ENCODE data around the gene AMIGO2. TPM values are rescaled to one million over a fixed set of nuclear protein-coding genes. Genes with fewer than 3 reads are reported as not detected.
A peak's percentile ranks its signal among the peaks of the same experiment; 100 is the strongest.

The AMIGO2 gene
- total RNA-seq, 1 donor from 2014 or later = 35.3 TPM

DNA sequence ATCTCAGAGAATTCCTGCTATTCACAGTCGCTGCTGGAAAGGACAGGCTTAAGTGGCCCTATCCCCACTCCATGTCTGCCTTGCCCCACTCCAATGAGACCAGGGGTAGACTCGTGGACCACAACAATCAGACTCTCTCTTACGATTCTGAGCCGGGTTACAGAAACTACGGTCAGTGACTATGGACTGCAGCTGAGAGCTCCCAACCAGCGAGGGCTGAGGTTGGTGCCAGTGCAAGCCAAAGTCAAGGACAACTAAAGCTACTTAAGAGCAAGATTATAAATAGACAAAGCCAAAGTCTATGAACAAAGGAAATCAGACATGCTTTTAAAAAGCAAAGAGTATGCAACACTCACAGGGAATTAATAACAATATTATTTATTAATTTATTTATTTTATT, 18.3 kb upstream of the AMIGO2 start:
- DNase-seq (ENCODE audit: extremely low read depth, low read depth, low spot score) = no peak

DNA sequence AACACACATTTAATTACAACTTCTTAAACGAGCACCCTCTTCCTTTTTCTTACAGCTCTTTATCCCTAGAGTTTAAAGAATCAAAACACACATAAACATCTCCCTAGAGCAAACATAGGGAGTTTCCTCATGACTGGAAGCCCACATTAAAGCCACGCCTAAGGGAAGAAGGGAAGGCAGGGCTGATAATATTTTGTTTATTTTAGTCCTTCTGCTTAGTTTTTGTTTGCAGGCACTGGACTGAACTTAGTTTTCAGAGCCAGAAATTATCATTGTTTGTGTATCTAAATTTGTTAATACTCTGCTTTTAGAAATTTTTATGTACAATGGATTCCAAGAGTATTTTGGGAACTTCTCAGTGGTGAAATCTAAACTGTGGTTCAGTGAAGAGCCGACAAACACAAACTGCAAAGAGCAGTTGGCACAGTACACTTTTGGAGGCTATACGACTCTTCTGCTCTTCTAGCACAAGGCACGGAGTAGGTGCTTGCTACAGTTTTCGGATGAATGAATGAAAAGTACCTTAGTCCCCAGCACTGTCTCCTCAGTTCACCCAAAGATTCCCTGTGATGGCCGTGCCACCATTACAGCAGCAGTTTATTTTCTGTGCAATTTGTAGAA, 17.6 kb upstream of the AMIGO2 start:
- DNase-seq (ENCODE audit: extremely low read depth, low read depth, low spot score) = no peak

DNA sequence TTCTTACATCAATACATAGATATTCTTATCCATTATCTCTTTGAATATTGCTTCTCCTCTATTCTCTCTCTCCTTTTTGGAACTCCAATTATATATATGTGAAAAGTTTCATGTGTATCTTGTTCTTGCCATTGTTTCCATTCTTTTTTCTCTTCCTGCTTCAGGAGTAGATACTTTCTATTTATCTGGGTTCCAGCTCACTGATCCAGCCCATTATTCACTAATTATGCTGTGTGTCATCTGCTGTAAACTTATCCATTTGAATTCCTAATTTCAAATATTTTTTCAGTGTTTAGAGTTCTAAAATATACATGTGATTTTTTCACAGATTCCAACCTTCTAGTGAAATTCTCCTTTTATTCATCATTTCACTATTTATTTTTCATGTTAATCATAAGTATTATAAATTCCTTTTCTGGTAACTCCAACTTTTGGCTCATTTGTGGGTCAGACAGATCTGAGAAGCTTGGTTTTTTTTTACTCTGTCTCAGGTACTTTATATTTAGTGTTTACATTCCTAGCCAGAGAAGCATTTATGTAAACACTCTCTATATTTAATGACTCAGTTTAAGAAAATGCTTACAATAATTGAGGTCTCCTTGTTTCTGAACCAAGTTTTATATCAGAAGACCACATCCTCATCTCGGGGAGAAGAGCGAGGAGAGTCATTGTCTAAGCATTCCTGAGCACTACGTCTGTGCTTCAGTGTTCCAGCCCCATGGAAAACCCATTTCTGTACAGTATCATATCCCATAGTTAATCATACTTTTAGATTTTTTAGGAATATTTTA, 15.9 kb upstream of the AMIGO2 start:
- DNase-seq (ENCODE audit: extremely low read depth, low read depth, low spot score) = no peak

DNA sequence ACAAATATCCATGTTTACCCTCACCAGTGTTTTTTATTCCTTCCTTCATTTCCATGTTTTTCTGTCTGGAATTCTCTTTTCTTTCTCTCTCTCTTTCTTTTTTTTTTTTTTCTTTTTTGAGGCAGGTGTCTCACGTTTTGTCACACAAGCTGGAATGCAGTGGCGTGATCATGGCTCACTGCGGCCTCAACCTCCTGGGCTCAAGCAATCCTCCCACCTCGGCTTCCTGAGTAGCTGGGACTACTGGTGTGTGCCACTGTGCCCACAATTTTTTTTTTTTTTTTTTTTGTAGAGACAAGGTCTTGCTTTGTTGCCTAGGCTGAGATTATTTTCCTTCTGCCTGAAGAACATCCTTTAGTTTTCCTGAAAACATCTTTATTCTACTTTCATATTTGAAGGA, 15.0 kb upstream of the AMIGO2 start:
- DNase-seq (ENCODE audit: extremely low read depth, low read depth, low spot score) = no peak

DNA sequence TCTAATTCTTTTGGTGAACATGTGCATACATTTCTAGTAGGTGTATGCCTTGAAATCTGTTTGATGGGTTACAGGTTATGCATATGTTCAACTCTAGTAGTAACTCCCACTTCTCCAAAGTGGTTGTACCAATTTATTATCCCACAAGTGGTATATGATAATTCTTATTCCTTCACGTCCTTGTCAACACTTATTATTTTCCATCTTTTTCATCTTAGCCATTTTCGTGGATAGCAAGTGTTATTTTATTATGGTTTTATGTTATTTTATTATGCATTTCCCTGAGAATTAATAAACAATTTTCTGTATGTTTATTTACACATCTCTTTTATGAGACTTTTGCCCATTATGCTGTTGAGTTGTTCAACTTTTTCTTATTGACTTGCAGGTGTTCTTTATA, 11.2 kb upstream of the AMIGO2 start:
- no peak for DNase-seq (ENCODE audit: extremely low read depth, low read depth, low spot score)

DNA sequence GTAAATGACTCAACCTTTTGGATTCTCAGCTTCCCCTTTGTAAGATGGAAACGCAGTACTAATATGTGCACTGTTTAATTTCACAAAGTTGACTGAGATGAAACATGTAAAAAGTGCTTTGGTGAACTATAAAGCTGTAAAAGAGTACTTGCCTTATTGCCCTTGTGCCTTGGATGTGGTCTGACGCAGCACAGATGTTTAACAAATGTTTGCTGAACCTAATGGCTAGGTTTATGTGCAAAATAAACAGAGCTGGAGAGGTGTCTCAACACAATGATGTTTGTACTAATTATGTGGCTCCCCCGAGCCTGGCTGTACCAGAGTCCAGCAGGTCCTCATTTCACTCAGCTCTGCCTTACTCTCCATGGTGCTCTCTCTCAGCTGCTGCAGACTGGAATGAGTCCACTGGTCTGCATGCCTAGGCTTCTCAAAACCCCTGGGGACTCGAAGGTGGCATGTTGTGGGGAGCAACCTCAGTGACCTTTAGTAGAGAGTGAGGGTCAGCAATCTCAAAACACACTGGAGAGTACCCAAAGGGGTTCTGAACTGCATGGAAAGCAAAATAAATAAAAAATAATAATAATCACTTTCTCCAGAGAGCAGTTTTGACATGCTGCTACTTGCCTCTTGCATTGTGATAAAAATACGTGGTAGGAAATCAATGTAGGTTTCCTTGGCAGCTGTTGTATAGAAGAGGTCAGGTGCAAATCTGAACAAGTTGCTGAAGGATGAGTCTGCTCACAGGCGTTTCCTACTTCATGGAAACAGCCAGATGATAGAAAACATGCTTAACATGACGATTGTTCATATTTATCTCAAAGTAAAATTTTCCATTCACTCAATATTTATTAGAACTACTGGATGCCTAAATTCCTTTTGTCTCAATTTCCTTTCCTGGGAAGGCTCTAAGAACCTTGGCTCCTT, 8.5 kb upstream of the AMIGO2 start:
- peak; percentile 69 for DNase-seq (ENCODE audit: extremely low read depth, low read depth, low spot score)

DNA sequence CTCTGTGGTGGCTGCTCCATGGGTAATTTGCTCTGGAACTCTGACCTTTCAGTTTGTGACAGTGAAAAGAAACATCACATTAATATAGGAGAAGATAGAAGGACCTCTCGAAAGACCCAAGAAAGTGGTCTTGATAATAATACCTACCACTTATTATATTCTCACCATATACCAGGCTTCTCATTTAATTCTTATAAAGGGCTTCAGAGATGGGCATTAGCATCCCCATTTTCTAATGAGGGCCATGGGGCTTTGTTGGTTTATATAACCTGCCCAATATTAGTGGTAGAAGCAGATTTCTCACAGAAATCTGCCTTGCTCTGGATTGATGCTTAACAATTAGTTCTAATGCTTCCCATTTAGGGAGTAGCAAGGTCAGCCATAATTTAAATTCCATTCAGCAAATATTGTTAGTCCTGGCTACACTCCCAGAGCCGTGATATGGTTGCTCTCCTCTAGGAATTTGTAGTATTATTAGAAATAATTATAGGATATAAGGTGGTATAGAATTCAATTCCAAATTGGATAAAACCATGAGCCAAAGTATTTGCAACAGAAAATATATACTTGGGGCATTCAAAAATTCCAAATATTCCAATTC, 7.4 kb upstream of the AMIGO2 start:
- DNase-seq (ENCODE audit: extremely low read depth, low read depth, low spot score) = no peak

DNA sequence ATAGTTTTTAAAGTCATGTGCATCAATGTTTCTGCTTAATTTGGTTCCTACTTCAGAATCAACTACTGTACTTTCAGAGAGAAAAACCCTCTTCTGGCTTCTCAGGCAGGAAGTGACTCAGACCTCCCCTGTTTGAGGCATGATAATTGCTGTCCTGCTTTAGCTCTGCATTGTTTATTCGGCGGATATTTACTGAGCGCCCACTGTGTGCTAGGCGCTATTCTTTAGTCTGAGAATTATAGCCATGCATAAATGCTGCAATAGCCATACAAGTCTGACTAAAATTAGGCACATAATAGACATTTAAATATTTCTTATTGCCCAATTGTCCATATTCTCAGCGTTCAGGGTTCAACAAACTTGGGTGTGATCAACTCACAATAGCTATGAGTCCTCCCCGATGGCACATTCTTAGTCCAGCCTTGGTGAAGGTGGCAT, 6.1 kb upstream of the AMIGO2 start:
- no peak for DNase-seq (ENCODE audit: extremely low read depth, low read depth, low spot score)

DNA sequence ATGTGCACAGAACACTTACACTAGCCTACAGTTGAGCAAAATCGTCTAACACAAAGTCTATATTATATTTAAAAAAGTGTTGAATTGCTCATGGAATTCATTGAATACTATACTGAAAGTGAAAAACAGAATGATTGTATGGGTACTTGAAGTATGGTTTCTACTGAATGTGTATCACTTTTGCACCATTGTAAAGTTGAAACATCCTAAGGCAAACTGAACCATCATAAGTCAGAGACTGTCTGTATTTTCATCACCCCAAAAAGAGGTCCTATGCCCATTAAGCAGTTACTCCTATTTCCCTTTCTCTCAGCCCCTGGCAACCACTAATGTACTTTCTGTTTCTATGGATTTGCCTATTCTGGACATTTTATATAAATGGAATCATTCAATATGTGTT, 4.4 kb upstream of the AMIGO2 start:
- no peak for DNase-seq (ENCODE audit: extremely low read depth, low read depth, low spot score)

DNA sequence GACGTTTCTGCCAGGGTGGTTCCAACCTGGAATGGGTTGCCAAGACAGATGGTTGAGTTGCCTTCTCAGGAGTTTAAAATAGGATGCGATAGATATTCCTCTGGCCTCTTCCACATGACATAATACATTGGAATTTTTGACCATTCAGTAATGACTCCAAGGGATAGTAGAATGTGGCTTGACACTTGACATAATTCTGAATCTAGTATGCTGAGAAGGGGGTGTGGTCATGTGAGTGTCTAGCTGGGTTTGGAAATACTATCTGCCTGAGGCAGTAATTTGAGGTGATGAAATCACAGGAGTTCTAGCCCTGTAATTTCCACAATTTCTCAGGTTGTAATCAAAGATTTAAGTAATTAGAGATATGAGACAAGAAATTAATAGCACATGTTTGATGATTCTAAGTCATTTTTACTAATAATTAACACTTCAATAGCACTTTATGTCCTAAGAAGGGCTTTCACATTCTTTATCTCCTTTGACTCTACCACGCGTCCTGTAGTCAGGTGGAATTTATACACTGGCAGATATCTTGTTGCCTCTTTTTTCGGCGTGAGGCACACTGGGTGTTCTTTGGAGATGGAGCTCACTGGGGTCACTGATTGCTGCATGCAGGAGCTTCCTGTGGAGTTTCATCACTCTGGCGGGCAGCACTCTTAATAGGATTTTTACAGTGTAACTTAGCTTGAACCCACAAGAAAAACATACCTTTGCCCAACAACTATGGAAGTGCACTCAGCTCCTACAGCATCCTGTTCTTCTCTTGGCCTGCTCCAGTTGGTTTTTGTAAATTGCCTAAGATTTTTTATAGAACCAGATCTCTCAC, 3.2 kb upstream of the AMIGO2 start:
- DNase-seq (ENCODE audit: extremely low read depth, low read depth, low spot score) = no peak

DNA sequence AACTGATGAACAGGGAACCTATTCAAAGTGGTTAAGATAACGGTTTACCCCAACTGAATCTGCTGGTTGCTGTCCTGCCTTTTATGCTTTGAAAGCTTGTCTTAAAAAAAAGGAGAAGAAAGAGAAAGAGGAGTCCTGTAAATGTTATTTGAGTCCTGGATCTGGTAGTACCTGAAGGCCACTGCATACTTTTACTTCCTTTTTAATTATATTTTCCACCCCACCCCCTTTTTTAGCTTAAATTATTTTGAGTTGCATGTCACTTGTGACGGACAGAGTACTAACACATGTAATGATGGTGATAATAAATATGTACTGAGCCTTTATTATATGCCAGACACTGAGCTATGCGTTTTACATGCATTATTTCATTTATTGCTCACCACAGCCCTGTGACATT, 2.5 kb upstream of the AMIGO2 start:
- no peak for DNase-seq (ENCODE audit: extremely low read depth, low read depth, low spot score)

DNA sequence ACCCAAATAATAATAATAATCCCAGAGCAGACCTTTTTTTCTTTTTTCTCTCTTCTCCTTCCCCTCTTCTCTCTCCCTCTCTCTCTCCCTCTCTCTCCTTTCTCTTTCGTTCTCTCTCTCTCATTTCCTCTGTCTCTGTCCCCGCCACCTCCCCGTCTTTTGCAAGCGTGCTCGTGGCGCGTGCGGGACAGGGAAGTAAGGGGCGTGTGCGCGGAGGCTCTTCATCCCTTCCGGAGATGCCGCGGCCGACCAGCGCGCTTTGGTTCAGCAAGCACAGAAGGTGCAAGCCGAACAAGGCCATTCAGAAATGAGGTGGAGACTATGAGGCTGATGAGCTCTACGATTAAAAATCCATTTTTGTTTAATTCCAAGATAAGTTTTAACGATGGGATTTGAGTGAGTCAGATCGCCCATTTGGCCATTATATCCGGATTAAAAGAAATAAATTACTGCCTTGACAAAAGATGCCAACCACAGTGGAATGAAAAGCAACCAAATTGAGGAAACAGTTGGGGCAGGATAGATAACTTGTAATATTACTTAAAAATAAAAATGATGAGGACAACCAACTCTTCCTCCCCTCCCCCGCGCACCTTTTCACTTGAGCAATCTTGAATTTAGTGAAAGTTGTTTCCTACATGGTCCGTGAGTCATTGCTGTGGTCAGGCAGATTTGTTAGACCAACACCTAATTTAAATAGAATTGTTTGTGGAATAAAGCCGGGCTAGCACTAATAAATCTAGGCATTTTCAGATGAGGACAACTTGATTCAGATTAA, 1.2 kb upstream of the AMIGO2 start:
- DNase-seq (ENCODE audit: extremely low read depth, low read depth, low spot score) = no peak

DNA sequence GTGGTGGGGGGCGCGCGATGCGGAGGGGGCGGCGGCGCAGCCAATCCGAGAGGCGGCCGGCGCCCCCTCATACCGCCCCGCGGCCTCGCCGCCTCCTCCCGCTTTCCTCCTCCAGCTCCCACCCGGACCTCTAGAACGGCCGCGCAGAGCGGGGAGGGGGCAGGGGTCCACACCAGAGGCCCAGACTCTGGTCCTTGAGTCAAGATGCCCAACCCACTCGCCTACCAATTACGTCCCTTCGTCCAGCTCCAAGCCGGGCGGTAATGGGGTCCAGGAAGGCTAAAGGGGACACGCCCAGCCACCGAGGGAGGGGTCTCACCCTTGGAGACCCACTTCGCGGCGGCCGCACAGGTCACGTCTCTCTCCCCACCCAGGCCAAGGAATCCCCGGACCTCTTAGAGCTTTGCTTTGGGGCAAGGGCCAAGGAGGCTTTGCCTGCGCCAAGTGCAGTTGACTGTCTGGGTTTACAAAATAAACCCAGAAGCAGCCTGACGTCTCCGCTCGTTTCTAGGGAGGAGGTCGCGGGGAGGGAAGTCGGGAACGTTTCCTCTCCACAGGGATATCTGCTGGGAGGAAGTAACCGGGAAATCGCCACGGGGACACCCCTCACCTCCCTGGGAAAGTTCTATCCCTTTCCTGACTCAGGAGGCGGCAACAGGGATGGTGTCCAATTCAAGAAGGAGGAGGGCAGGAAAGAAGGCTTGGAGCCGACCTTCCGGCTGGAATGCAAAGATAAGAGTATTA, 394 bp upstream of the AMIGO2 start:
- DNase-seq (ENCODE audit: extremely low read depth, low read depth, low spot score) = no peak

DNA sequence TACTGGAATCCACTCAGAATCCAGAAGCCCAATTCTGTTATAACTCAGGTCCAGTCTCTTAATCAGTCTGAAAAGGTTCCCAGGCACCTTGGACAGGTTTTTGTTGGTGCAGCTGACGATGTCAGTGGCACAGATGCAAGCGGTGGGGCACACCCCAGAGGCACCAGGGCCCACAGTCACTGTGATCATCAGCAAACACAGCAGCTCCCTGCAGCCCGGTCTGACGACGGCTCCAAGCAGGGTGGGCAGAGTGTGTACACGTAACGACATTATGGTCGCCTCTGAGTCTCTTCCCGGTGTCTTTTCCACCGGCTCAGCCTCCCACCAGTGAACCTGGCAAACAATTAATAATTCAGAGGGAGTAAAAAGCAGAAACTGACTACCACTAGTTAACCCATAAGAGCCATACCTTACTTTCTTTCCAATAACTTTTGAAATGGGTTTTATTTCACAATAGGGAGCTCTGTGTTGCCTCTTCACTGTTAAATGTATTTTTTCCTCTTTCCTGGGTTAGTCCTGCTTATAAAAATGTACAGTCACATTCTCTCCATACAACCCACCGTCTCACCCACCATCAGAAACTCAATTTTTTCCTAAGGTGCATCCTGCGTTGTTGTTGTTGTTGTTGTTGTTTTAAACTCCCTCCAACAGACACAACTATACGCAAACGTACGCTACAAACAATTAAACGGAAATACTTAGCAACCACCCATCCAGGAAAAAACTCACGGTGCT, 859 bp downstream of the AMIGO2 start:
- no peak for DNase-seq (ENCODE audit: extremely low read depth, low read depth, low spot score)

DNA sequence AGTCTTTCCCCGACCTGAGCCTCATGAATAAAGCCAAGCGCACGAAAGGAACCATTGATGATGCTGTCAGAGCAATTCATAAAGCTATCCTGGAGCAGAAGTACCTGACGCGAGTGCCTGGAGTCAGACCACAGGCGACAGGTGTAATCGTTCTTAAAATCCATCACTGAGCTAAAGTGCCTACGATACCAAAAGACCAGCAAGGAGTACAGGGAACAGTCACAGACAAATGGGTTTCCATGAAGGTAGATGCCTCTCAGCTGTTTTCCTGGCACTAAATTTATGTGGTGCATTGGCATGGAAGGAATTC, 1.7 kb downstream of the AMIGO2 start:
- no peak for DNase-seq (ENCODE audit: extremely low read depth, low read depth, low spot score)

DNA sequence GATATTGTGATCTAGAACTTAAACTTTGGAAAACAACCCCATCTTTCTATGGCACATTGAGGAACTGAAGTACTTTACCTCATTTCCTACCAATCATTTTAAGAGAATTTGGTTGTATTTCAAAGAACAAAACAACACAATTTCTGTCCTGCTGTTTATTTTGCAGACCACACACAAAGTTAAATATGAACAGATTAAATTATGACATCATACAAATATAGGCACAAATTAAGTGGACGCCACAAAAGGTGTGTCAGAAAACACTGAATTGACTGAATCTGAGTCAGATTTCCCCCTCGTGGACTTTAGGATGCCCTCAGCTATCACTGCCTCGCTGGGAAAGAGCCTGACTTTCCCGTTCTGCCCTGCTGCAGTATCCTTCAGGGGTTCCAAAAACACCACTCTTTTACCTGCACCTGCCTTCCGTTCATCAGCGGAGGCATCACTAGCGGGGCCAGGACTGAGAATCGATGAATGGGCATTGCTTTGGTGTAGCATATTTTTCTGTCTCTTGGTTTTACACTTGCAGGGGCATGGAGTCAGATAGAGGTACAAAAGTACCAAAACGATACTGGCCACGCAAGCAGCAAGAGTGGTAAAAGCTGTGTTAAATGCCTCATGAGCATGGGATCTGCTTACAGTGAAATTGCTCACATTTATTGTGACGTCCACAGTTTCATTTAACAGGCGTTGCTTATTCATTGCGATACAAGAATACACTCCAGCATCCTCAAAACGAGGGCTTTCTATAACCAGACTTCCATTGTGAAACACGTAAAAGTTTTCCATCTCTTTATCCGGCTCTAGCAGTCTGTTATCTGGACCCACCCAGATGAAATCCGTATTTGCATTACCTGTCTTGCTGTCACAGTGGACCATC, 2.3 kb downstream of the AMIGO2 start:
- DNase-seq (ENCODE audit: extremely low read depth, low read depth, low spot score) = no peak
